GM19463 (cell line): ENCODE results near the gene NEU1.
"Not testable (repeated sequence)": the region's sequence is repeated elsewhere in the genome, so short reads cannot be mapped to it uniquely, and the experiment has no call there.

Experiments used
- ATAC-seq: cut with Tn5 transposase; IDR thresholded peaks from one replicate; pipeline ENCODE4 v1.9.1; 2021; ENCODE audit warnings: mild to moderate bottlenecking, moderate library complexity; ENCODE audit not compliant: unreplicated experiment

NEU1 gene

GRCh38 chr6:31875877-31876276, 13.3 kb upstream of the NEU1 start:
- ATAC-seq: no peak

DNA sequence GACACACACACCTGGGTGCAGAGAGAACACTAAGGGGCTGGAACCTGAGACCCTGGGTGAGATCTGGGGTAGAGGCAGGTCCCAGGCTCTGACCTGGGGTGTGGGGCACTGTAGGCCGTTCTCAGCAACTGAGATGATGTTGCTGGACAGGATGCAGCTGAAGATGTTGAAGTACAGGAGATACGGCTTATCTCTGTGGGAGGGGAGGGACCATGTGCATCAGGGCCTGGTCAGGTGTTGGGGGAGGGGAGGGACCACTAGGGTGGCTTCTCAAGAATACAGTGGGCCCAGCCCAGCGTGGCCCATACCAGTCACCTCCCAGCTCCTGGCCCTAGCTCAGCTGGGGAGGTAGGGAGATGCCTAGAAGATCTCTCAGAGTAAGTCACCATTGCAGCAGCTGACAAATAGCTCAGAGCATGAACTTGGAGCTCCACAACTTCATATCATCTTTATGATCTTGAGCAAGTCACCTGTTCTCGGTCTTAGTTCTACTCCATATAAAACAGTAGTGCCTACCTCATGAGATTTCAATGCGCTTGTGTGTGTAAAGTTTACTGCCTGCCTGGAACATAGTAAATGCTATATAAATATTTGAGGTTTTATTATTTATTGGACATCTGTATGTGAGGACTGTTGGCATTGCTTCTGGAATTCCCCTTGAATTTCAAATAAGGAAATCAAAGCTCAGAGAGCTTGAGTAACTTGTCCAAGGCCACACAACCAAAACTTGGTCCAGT, 12.4 kb upstream of the NEU1 start:
- no peak for ATAC-seq

GRCh38 chr6:31874084-31874670, 11.6 kb upstream of the NEU1 start:
- ATAC-seq: no peak

- ATAC-seq: no peak
Measured at GRCh38 chr6:31871046-31871659, 8.5 kb upstream of the NEU1 start.

DNA sequence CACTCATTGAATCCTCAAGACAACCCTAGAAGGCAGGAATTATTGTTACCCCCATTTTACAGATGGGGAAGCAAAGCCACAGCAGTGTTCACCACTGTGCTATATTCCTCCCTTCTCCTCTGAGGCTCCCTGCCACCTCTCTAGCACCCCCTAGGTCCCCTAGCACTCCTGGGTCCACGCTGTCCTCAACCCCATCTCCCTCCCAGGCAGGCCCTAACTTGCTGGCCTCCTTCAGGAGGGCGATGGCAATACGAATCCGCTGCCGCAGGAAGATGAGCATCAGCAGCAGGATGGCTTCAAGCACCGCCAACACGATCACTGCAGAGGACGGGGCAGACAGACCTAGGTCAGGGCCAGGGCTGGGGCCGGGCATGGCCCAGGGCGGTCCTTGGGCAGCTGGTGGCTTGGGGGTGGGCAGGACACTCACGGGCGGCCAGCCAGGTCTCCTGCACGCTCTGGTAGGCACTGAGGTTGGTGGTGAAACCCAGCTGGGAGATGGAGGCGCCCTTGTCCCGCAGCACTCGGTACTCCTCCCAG, 7.8 kb upstream of the NEU1 start:
- ATAC-seq: no peak

- ATAC-seq: no peak
Measured at GRCh38 chr6:31869343-31869742, 6.7 kb upstream of the NEU1 start.

DNA sequence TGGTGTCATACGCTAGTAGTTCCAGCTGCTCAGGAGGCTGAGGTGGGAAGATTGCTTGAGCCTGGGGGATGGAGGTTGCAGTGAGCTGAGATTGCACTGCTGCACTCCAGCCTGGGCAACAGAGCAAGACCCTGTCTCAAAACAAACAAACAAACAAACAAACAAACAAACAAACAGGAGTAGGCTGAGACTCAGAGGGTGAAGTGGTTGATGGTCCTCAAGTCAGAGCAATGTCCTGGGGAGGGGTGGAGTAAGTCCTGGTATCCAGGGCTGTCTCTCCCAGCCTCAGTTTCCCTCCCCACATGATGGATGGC, 6.0 kb upstream of the NEU1 start:
- ATAC-seq: not testable (repeated sequence)

DNA sequence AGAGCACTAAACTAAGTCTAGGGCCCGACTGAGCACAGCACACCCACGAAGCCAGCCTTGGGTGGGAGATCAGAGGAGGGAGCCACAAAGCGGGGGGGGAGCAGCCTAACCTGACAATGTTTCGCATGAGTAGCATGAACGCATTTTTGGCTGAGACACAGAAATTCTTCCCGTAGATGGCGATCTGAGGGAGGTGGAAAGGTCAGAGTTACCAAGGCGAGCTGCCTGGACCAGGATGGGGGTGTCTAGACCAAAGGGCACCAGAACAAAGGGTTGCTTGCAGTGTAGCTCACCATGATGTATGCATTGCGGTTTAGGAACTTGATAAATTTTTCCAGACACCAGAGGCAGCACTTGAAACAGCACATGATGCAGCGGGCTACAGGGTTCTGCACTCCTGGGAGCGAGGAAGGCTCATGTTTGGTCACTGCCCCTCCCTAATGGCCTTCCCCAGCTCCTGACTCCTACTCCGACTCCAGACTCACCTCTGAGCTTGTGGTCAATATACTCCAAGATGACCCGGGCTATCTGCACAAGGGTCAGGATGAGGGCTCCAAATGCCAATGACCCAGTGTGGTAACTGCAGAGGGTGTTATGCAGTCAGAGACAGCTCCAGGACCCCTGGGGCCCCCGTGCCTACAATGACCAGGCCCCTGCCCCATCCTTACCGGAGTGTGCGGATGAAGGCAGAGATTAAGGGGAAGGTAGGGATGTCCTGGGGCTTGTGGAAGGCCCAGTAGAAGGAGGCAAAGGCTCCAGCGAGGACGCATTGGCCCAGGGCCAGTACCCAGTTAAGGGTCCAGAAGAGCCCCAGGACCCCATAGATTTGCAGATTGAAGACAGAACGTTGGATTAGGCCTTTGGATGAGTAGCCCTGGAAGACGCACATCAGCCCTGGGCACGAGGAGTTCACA, 2.8 kb upstream of the NEU1 start:
- no peak for ATAC-seq

DNA sequence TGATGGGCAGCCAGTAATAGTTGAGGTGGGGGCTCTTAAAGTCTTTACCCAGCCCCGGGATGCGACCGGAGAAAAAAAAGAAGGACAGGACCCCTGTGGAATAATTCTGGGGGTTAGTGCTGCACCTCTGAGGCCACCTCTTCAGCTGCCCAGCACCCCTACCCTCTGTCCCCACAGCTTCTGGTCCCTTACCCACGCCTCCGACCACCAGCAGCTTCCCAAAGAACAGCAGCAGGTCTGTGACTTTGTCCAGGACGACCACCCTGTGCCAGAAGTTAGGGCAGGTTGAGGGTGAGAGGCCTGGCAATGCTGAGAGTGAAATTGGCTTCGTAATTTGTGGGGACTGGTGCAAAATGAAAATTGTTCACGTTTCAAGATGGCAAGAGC, 2.2 kb upstream of the NEU1 start:
- ATAC-seq: no peak

DNA sequence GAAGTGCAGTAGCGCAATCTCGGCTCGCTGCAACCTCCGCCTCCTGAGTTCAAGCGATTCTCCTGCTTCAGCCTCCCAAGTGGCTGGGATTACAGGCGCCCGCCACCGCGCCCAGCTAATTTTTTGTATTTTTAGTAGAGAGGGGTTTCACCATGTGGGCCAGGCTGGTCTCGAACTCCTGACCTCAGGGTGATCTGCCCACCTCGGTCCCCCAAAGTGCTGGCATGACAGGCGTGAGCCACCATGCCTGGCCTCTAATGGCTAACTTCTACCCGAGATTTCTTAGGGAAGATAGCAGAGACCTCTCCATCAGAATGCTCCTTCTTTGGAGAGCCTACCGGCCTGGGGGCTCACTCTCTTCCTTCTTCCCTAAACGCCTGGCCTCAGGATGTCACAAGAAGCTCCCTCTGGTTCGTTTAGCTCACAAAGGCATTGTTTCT, 1.5 kb upstream of the NEU1 start:
- ATAC-seq: not testable (repeated sequence)

DNA sequence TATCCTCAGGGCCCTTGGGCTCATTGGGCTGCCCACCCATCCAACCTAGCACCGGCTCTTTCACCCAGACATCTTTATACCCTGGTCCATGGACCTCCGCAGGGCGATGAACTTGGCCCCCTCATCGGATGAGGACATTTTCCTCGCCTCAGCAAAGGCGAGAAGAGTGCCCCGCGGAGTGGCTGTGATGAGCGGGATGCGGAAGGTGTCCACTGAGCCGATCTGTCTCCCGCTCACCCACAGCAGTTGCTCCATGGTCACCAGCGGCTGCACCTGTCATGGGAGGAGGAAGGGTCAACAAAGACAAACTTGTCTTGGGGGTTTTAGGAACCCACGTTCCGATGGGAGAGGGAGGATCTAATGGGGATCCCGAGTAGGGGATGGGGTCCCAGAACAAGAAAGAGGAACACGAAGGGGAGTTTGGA, 690 bp downstream of the NEU1 start:
- no peak for ATAC-seq

DNA sequence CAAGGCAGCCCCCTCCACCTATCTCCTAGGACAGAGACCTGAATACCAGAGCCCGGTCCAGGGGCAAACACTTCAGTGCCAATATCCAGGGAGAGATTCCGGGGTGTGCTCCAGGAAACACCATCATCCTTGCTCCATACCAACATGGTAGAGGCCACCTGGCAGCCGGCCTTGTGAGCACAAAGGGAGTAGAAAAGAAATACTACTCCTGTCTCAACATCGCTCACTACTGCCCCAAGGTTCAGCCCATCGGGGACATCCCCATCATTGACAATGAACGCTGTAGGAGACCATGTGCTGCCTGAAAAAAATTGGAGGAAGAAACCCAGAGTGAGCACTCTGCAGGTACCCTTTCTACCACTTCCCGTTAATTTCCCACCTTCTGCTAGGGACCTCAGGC, 1.5 kb downstream of the NEU1 start:
- ATAC-seq: no peak

- no peak for ATAC-seq
Measured at GRCh38 chr6:31860349-31860748, 2.3 kb downstream of the NEU1 start.

DNA sequence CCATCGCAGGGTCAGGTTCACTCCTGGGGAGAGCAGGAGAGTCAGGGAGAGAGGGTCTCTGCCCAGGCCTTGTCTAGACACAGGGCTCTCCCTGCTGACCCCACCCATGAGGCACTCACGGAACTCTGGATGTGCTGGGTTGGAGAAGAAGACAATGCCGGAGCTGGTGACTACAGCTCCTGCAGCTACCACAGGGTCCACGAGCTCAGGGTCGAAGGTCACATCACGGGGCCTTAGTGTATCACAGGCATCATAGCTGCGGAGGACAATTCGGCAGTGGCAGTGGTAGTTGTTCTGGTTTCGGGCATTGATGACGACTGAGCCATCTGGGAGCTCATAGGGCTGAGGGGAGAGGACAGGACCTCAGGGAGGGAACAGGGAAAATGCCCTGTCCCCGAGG, 2.7 kb downstream of the NEU1 start:
- ATAC-seq: no peak

GRCh38 chr6:31858707-31859106, 3.9 kb downstream of the NEU1 start:
- no peak for ATAC-seq

DNA sequence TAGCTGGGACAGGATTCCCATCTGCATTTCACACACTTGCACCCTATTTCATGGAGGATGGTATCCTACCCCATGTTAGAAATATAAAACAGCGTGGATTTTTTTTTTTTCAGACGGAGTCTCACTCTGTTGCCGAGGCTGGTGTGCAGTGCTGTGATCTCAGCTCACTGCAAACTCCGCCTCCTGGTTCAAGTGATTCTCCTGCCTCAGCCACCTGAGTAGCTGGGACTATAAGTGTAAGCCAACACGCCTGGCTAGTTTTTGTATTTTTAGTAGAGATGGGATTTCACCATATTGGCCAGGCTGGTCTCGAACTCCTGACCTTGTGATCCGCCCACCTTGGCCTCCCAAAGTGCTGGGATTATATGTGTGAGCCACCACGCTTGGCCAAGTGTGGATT, 4.8 kb downstream of the NEU1 start:
- ATAC-seq: not testable (repeated sequence)

GRCh38 chr6:31851980-31852718, 10.5 kb downstream of the NEU1 start:
- not testable (repeated sequence) for ATAC-seq

DNA sequence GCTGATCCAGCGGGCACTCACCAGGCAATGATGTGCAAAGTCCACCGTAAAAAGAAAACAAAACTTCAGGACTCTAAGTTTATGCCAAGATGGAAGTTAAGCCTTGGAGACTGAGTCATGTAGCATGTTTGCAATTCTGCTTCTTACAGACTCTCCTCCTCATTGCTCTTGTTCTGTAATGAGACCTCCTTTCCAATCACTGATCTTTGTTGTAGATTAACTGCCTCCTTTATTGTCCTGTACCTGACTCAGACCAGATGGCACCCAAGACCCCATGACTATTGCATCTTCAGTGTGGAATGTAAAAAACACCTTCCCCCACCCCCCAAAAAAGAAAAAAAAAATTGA, 11.2 kb downstream of the NEU1 start:
- no peak for ATAC-seq

DNA sequence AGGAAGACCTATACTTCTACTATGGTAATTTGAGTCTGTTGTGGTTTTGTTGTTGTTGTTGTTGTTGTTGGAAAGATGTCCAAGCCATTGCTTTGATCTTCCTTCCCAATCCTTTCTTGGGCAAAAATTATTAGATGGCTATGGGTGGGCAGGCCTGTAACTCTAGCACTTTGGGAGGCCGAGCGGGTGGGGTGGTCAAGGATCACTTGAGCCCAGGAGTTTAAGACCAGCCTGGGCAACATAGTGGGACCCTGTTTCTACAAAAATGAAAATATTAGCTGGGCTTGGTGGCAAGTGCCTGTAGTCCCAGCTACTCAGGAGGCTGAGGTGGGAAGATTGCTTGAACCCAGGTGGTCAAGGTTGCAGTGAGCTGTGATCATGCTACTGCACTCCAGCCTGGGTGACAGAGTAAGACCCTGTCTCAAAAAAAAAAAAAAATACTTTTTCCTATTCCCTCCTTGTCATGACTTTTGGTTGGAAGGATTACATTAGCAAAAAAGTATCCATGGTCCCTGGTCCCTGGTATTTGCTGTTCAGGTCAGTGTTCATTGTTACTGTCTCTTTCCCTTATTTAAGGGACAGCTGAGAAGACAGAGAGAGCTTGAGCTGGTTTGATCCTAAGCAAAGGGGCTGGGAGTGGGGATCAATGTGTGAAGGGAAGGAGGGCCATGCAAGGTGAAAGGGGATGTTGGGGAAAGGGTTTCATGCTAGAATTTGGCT, 11.7 kb downstream of the NEU1 start:
- ATAC-seq: no peak
